K562 (cell line): Measurements from ENCODE around the gene TBC1D10A. TPM values are rescaled to one million over a fixed set of nuclear protein-coding genes. Genes with fewer than 3 reads are reported as not detected.

Experiments used
- ATAC-seq: fragments of 200-7000 bp; cut with Tn5 transposase; 3 replicates; pipeline ENCODE4 v1.9.1; 2020; ENCODE audit warnings: moderate library complexity
- BruUV-seq: library from RNA; stranded (reverse); fragments of 400-500 nt; replicated peaks from 2 replicates; lab custom pipeline; 2021; lab: Mats Ljungman, UMichigan
- CTCF ChIA-PET: fragments of 300-600 bp; formaldehyde crosslinking; extraction: SDS; loops from one replicate; lab custom pipeline; 2021; ENCODE audit warnings: low intra/inter-chr PET ratio; lab: Yijun Ruan, JAX
- POLR2A ChIA-PET: fragments of 300-600, 350-650 bp; sonication (Branson Sonifier 250); formaldehyde crosslinking; extraction: SDS; loops from one replicate; lab custom pipeline; 2021; ENCODE audit warnings: antibody characterized with exemption, inconsistent platforms; lab: Yijun Ruan, JAX
- DNase-seq, 4 experiments: peaks; one replicate each; pipeline versions ENCODE4 v3.0.0 to v3.0.0-alpha.2; 2011 to 2018; ENCODE audit warnings: low spot score in 3 of 4, mixed read lengths in 3 of 4; ENCODE audit errors: extremely low read depth in 1 of 4
- FAIRE-seq: peaks from 2 replicates; lab custom pipeline; 2011; peaks lifted over from hg19 to GRCh38; lab: Jason Lieb, UNC
- H2AFZ ChIP-seq: 2 replicates; pipeline ENCODE4 v1.6.0; 2011; ENCODE audit warnings: low read depth, low read length, control low read depth, inconsistent platforms
- H3K27ac ChIP-seq: fragments of 200-600 bp; 3 replicates; pipeline ENCODE4 v1.8.0; 2011; ENCODE audit warnings: low read depth, mild to moderate bottlenecking, control low read depth, inconsistent platforms, low read length, moderate library complexity, mixed read lengths; ENCODE audit errors: extremely low read depth
- H3K27me3 ChIP-seq, 2 experiments: fragments of 300-600 bp in 1 of 2; 2 replicates in 1 of 2; 3 replicates in 1 of 2; pipeline versions ENCODE4 v1.6.0 to v1.8.0; 2011; ENCODE audit warnings: inconsistent platforms in 2 of 2, low read length in 2 of 2, mild to moderate bottlenecking in 1 of 2, mixed read lengths in 1 of 2, moderate library complexity in 1 of 2; ENCODE audit not compliant: control insufficient read depth in 2 of 2, insufficient read depth in 2 of 2
- H3K36me3 ChIP-seq: fragments of 300-600 bp; 3 replicates; pipeline ENCODE4 v1.8.0; 2011; ENCODE audit warnings: mild to moderate bottlenecking, low read length, inconsistent platforms; ENCODE audit not compliant: control insufficient read depth, insufficient read depth
- H3K4me1 ChIP-seq, 2 experiments: fragments of 200-600 bp in 1 of 2; replicated peaks in 1 of 2; 2 replicates in 1 of 2; 3 replicates in 1 of 2; pipeline versions ENCODE4 v1.5.1 to v1.8.0; 2011; ENCODE audit warnings: inconsistent platforms in 2 of 2, low read length in 2 of 2, mild to moderate bottlenecking in 1 of 2, mixed read lengths in 1 of 2, moderate library complexity in 1 of 2; ENCODE audit not compliant: control insufficient read depth in 2 of 2, insufficient read depth in 2 of 2
- H3K4me2 ChIP-seq: 2 replicates; pipeline ENCODE4 v1.6.1; 2011; ENCODE audit warnings: low read length, control low read depth, inconsistent platforms, mixed read lengths; ENCODE audit not compliant: insufficient read depth
- H3K4me3 ChIP-seq: fragments of 200-600 bp; sonication (generic), shearing (Covaris generic); 2 replicates; pipeline ENCODE4 v1.5.1; 2016; ENCODE audit warnings: control low read depth, inconsistent platforms
- H3K79me2 ChIP-seq: fragments of 200-600 bp; 3 replicates; pipeline ENCODE4 v1.8.0; 2011; ENCODE audit warnings: low read length, inconsistent platforms; ENCODE audit not compliant: control insufficient read depth, insufficient read depth
- H3K9ac ChIP-seq, 2 experiments: 2 replicates each; pipeline versions ENCODE4 v1.6.0 to v1.6.1; 2011; ENCODE audit warnings: low read depth in 2 of 2, low read length in 2 of 2, control low read depth in 1 of 2, inconsistent platforms in 1 of 2, mild to moderate bottlenecking in 1 of 2, mixed read lengths in 1 of 2; ENCODE audit not compliant: insufficient read depth in 1 of 2
- H3K9me1 ChIP-seq: one replicate; pipeline ENCODE4 v1.6.0; 2011; ENCODE audit warnings: inconsistent platforms, mild to moderate bottlenecking, low read length, moderate library complexity; ENCODE audit not compliant: control insufficient read depth, insufficient read depth
- H3K9me3 ChIP-seq: replicated peaks from 2 replicates; pipeline ENCODE4 v1.5.1; 2011; ENCODE audit warnings: low read depth, low read length, inconsistent platforms; ENCODE audit not compliant: control insufficient read depth, insufficient read depth
- H4K20me1 ChIP-seq: replicated peaks from 2 replicates; pipeline ENCODE4 v1.6.1; 2011; ENCODE audit warnings: low read length, inconsistent platforms, mixed read lengths; ENCODE audit not compliant: control insufficient read depth, insufficient read depth
- CBX8 ChIP-seq: fragments of 200-600 bp; sonication (generic); IDR thresholded peaks from 2 replicates; pipeline ENCODE4 v1.6.1; 2012; ENCODE audit warnings: borderline replicate concordance, mixed run types, low read depth, mild to moderate bottlenecking, moderate library complexity, mixed read lengths, low read length, control low read depth, inconsistent platforms; ENCODE audit not compliant: poor library complexity, severe bottlenecking; ENCODE audit errors: extremely low read depth
- CREBBP ChIP-seq: IDR thresholded peaks from one replicate; pipeline ENCODE4 v1.6.1; 2012; ENCODE audit warnings: low read depth, mild to moderate bottlenecking, control low read depth, inconsistent platforms, low read length
- FOXA3 ChIP-seq, 2 experiments: fragments of 450-650 bp in 1 of 2; sonication (generic) in 1 of 2; formaldehyde crosslinking; IDR thresholded peaks in 1 of 2; conservative IDR thresholded peaks in 1 of 2; 2 replicates each; pipeline versions ENCODE4 v1.4.0 to v1.8.0; 2020 to 2022; ENCODE audit warnings: mild to moderate bottlenecking in 2 of 2, missing genetic modification reagents in 1 of 2
- GABPA ChIP-seq: fragments of 200-800 bp; sonication (Bioruptor generic); conservative IDR thresholded peaks from 2 replicates; pipeline ENCODE4 v1.6.1; 2016; ENCODE audit warnings: low read depth, missing genetic modification characterization, missing compliant biosample characterization
- GATAD2B ChIP-seq: fragments of 450-650 bp; IDR thresholded peaks from 2 replicates; pipeline ENCODE4 v1.6.1; 2017; ENCODE audit warnings: mild to moderate bottlenecking, borderline replicate concordance
- ZBED1 ChIP-seq: IDR thresholded peaks from 2 replicates; pipeline ENCODE4 v1.6.1; 2014
- ZNF121 ChIP-seq: sonication (generic); formaldehyde crosslinking; conservative IDR thresholded peaks from 2 replicates; pipeline ENCODE4 v1.8.0; 2022; ENCODE audit warnings: missing genetic modification reagents
- ZNF699 ChIP-seq: fragments of 250-450 bp; sonication (Bioruptor Pico); IDR thresholded peaks from 2 replicates; pipeline ENCODE4 v1.8.0; 2021; ENCODE audit warnings: mild to moderate bottlenecking, moderate library complexity; ENCODE audit not compliant: insufficient replicate concordance
- ZSCAN32 ChIP-seq: fragments of 450-650 bp; formaldehyde crosslinking; IDR thresholded peaks from 2 replicates; pipeline ENCODE4 v1.4.0; 2020; ENCODE audit warnings: mild to moderate bottlenecking, moderate library complexity
- WGBS: fragments of 100-300 bp; shearing (Covaris generic); methylation state at CpG from one replicate; pipeline ENCODE4 v1.1.6; 2016; ENCODE audit warnings: low coverage, mixed read lengths; ENCODE audit not compliant: insufficient coverage; ENCODE audit errors: missing lambda C conversion rate; 5-methylcytosine and 5-hydroxymethylcytosine counted together
- in situ Hi-C: fragments of 300-500 bp; cut with MboI; formaldehyde crosslinking; loops from 4 replicates; pipeline ENCODE4 v1.15.0; 2018; ENCODE audit warnings: inconsistent platforms, mixed read lengths
- intact Hi-C: fragments of 100-400 bp; cut with micrococcal nuclease; formaldehyde crosslinking; loops from 2 replicates; pipeline ENCODE4 v1.14.2; 2022
- polyA plus RNA-seq, 8 experiments: library from polyadenylated mRNA; depleted of rRNA in 4 of 8; stranded (reverse) in 5 of 8; unstranded in 3 of 8; fragments of >200 nt; fragmentation: Nextera tagmentation in 2 of 8; fragmentation: Illumina TruSeq in 1 of 8; extraction: Ambion mirVana in 2 of 8; extraction: Trizol in 1 of 8; gene quantifications; 2 replicates each; pipeline versions ENCODE4 v1.2.1 to v1.2.3, GENCODE V29; 2011 to 2014; ENCODE audit warnings: inconsistent platforms in 1 of 8, missing spikeins in 1 of 8
- total RNA-seq, 7 experiments: library from RNA; depleted of rRNA in 6 of 7; stranded (reverse); fragments of >200 nt in 6 of 7; fragmentation: Illumina TruSeq in 2 of 7; extraction: Trizol in 2 of 7; gene quantifications; 2 replicates each; pipeline versions ENCODE4 v1.2.1 to v1.2.3, GENCODE V29; 2011 to 2021; ENCODE audit warnings: low replicate concordance in 1 of 7
- TF ChIP-seq, protein P1 (sequence below): fragments of 200-800 bp; sonication (Bioruptor generic); IDR thresholded peaks from 2 replicates; pipeline ENCODE4 v1.6.1; 2017; ENCODE audit warnings: missing genetic modification characterization, missing compliant biosample characterization
- TF ChIP-seq, protein P2 (sequence below): fragments of 250-450 bp; sonication (Bioruptor Pico); IDR thresholded peaks from 2 replicates; pipeline ENCODE4 v1.5.0; 2021; ENCODE audit warnings: mild to moderate bottlenecking, moderate library complexity

Gene TBC1D10A
- total and polyA plus RNA-seq, 9 of the 15 experiments (the other 6 are each of a cell fraction or from before 2014, with no cell fraction given), result 0.13 to 10.4 (median 4.6) TPM

DNA sequence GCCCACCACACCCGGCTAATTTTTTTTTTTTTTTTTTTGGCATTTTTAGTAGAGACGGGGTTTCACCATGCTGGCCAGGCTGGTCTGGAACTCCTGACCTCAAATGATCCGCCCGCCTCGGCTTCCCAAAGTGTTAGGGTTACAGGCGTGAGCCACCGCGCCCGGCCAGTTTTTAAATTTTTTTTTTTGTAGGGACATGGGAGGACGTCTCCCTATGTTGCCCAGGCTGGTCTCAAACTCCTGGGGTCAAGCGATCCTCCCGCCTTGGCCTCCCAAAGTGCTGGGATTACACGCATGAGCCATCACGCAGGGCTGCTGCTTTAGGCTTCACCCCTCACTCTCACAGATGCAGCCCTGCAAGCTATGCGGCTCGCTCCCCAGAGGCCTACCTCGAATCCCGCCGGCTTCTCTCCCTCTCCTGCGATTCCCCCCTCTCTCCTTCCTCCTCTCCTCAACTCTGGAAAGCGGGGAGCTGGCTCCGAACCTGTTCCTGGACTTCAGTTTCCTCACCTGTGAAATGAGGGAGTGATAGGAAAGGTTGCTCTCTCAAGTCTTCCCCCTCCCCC lies 31.0 kb upstream of the TBC1D10A start:
- Histone ChIP-seq H3K79me2 (peaks cover 38% of the 10 kb centered on the region), H2AFZ (no peak overlapping the region), H3K4me1 (peaks cover 12 to 14% of the 10 kb centered on the region in 2 experiments; a peak in 4 of 5 replicates), H3K36me3 (peaks cover 15% of the 10 kb centered on the region), H3K9me3 (no peaks in the 10 kb centered on the region), H3K27me3 (no peaks in the 10 kb centered on the region)
- CTCF ChIA-PET, result no interaction called here
- POLR2A ChIA-PET, result interaction anchor here (1.0 to 2.1 kb wide), 8 partner anchors 11 to 69 kb away, joined by 3 to 8 read pairs (median 4); partner anchors contain the start of gene TBC1D10A
- no peak for ATAC-seq
- intact Hi-C loops, result no loop called here
- TF ChIP-seq, protein P1, sequence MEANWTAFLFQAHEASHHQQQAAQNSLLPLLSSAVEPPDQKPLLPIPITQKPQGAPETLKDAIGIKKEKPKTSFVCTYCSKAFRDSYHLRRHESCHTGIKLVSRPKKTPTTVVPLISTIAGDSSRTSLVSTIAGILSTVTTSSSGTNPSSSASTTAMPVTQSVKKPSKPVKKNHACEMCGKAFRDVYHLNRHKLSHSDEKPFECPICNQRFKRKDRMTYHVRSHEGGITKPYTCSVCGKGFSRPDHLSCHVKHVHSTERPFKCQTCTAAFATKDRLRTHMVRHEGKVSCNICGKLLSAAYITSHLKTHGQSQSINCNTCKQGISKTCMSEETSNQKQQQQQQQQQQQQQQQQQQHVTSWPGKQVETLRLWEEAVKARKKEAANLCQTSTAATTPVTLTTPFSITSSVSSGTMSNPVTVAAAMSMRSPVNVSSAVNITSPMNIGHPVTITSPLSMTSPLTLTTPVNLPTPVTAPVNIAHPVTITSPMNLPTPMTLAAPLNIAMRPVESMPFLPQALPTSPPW (CRISPR knock-in tag), result no peak
- TF ChIP-seq FOXA3 (CRISPR knock-in tag; conservative IDR thresholded peaks at IDR 0.05 in 1 of 2, IDR thresholded peaks at IDR 0.05 in 1 of 2), result no peak
- TF ChIP-seq GABPA (tag), result no peak
- TF ChIP-seq ZNF699 (CRISPR knock-in tag), result no peak
- TF ChIP-seq, protein P2, sequence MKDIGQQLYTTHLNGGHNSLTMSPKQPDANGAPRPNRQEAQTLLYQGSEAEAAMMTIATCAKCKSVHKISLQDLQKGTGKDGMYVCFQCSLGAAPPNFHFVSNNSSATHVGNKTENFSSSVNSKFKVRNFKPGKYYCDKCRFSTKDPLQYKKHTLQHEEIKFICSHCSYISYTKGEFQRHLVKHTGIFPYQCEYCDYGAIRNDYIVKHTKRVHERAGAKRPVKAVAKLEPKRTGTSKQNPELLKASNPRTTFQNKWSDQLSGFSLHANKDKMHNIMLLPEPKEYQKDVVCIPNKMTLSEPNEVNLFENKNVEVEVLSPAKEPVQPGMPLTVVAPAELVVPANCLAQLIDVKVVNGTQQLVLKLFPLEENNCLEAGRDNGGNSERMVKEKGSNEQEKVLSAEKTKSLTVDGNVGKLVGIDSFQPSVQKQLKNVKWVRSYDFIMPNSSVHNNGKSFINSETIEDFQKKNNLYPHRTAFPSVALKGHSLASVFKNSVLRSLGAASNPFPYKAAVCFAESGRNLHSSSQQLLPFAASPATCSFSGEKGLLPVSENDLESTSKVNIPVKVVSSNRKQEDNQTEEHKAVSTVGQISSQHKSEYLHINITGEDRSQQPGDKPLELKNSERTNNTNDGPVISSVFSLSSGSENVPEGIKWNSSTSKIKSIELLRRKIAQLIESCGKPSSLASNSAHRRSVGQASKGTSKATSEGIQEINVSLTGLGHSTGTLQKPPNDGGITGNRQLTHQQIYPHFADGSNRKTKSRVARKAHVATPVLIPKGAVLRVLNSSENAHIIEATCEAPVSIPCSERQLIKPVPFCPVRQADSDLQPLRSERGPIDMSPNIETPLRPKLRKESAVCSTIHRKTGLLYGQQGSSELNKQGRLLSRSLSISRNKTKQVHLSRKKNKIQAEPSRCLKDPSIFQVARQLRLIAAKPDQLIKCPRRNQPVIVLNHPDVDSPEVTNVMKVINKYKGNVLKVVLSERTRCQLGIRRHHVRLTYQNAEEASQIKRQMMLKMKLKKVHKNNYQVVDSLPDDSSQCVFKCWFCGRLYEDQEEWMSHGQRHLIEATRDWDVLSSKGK (CRISPR knock-in tag), result no peak
- TF ChIP-seq GATAD2B, result no peak
- TF ChIP-seq ZBED1, result no peak
- no peak for TF ChIP-seq ZNF121 (CRISPR knock-in tag)
- no peak for TF ChIP-seq CREBBP
- no peak for TF ChIP-seq CBX8
- no peak for TF ChIP-seq ZSCAN32 (CRISPR knock-in tag)
- TF ChIP-seq, all 486 proteins: peak for 0
- no peak for DNase-seq
- Histone ChIP-seq H3K9ac (peak overlapping the region in 1 of 2 experiments; percentile 64; a peak in 1 of 4 replicates), H3K4me2 (no peak overlapping the region), H4K20me1 (no peaks in the 10 kb centered on the region; the same call in 1 of the 2 replicates), H3K9me1 (no peaks in the 10 kb centered on the region), H3K4me3 (peak overlapping the region; percentile 75; the same call in 1 of the 2 replicates), H3K27ac (no peak overlapping the region)
- FAIRE-seq, result no peak
- in situ Hi-C loops, result no loop called here
- WGBS, result 54% methylated on average over 5 of the region's 22 CpGs
- no TSS peak for BruUV-seq
